Measurements from ENCODE around the gene SLC12A4. TPM values are rescaled to one million over a fixed set of nuclear protein-coding genes. Genes with fewer than 3 reads are reported as not detected.

The SLC12A4 gene
- total and polyA plus RNA-seq, 2 of the 13 experiments (the other 11 are each of a cell fraction or from before 2014, with no cell fraction given), result 65.1 to 84.3 TPM

- no peaks in the 10 kb centered on the region for H3K9me3 ChIP-seq (ENCODE audit: low read length)
- ChIA-PET POLR2A (interaction anchor here (0.6 to 2.9 kb wide), 2 partner anchors 20 to 22 kb away, joined by 4 to 10 read pairs; partner anchors contain the start of gene PSKH1), CTCF (ENCODE audit: low intra/inter-chr PET ratio, low total read pairs) (interaction anchor here (1.7 kb wide), 1 partner anchor 32 kb away, joined by 3 read pairs; no protein-coding TSS in a partner anchor)
- H2AFZ ChIP-seq (ENCODE audit: low read length), result no peak overlapping the region
- no peak for FAIRE-seq
- in situ Hi-C loops (cut with HindIII; ENCODE audit: extremely low pct_ligation_motif_present, low pct_unique_long_range_greater_than_20kb), result no loop called here
- H3K4me2 ChIP-seq (ENCODE audit: low read depth, low read length), result no peak overlapping the region
- peaks cover 34% of the 10 kb centered on the region for H3K4me1 ChIP-seq (ENCODE audit: insufficient read depth, low read length)
- no TSS peak for BruUV-seq (replicated peaks)
- H3K4me3 ChIP-seq (replicated peaks in 1 of 3; ENCODE audit: insufficient read depth in 1 of 3, low read depth in 2 of 3, low read length in 3 of 3), result no peak overlapping the region
- H3K27me3 ChIP-seq (ENCODE audit: control insufficient read depth in 1 of 2, insufficient read depth in 2 of 2, low read length in 2 of 2), result no peaks in the 10 kb centered on the region
- H3K36me3 ChIP-seq (replicated peaks in 1 of 2; ENCODE audit: control insufficient read depth in 1 of 2, insufficient read depth in 2 of 2, low read length in 2 of 2), result peaks cover 13 to 27% of the 10 kb centered on the region in 2 experiments; a peak in 4 of 5 replicates
- WGBS (ENCODE audit: low lambda C conversion rate), result 91% methylated on average over 7 of the region's 7 CpGs
- TF ChIP-seq IKZF4 (CRISPR knock-in tag; IDR thresholded peaks at IDR 0.05; ENCODE audit: borderline replicate concordance, low read depth, not compliant biosample characterization), result no peak
- no peak for TF ChIP-seq ZNF740 (CRISPR knock-in tag; IDR thresholded peaks at IDR 0.05)
- TF ChIP-seq ZNF431 (CRISPR knock-in tag; IDR thresholded peaks at IDR 0.05; ENCODE audit: borderline replicate concordance, low read depth), result no peak
- TF ChIP-seq ZGPAT (CRISPR knock-in tag; IDR thresholded peaks at IDR 0.05), result no peak
- TF ChIP-seq ZNF550 (CRISPR knock-in tag; IDR thresholded peaks at IDR 0.05; ENCODE audit: borderline replicate concordance), result no peak
- TF ChIP-seq TCF12 (IDR thresholded peaks at IDR 0.05), result no peak
- no peak for TF ChIP-seq TCF12 (CRISPR knock-in tag; IDR thresholded peaks at IDR 0.05)
- no peak for TF ChIP-seq GFI1 (CRISPR knock-in tag; IDR thresholded peaks at IDR 0.05; ENCODE audit: borderline replicate concordance)
- no peak for TF ChIP-seq ZFP36L1 (CRISPR knock-in tag; IDR thresholded peaks at IDR 0.05)
- no peak for TF ChIP-seq AGO2 (optimal IDR thresholded peaks at IDR 0.05; ENCODE audit: low read depth, low read length)
- TF ChIP-seq BRD4 (CRISPR knock-in tag; IDR thresholded peaks at IDR 0.05), result no peak
- no peak for TF ChIP-seq HIVEP1 (CRISPR knock-in tag; IDR thresholded peaks at IDR 0.05)
- DNase-seq (ENCODE audit: low spot score), result no peak
- H4K20me1 ChIP-seq (ENCODE audit: insufficient read depth, low read length), result peaks cover 6% of the 10 kb centered on the region; the same call in 1 of the 2 replicates
- H3K9ac ChIP-seq (ENCODE audit: insufficient read depth, low read depth, low read length), result no peak overlapping the region
- intact Hi-C loops (cut with micrococcal nuclease; ENCODE audit: unreplicated experiment), result no loop called here
- no peak overlapping the region for H3K27ac ChIP-seq (ENCODE audit: extremely low read length, insufficient read depth, low read length)
- no peak for ATAC-seq
- H3K79me2 ChIP-seq (ENCODE audit: insufficient read depth, low read length), result no peaks in the 10 kb centered on the region
These were observed 53.5 kb downstream of the SLC12A4 start for GRCh38 chr16:67914758-67915495.
